ENCODE measurements around the gene CD40LG.
A peak's percentile ranks its signal among the peaks of the same experiment; 100 is the strongest.

The CD40LG gene

GRCh38 chrX:136650811-136651210 is 2.9 kb downstream of the CD40LG start:
- DNase-seq (ENCODE audit: low spot score) = no peak

GRCh38 chrX:136652822-136653723 is 5.1 kb downstream of the CD40LG start:
- no peak for DNase-seq (ENCODE audit: low spot score)

GRCh38 chrX:136656361-136656964 is 8.5 kb downstream of the CD40LG start:
- DNase-seq (ENCODE audit: low spot score) = no peak

GRCh38 chrX:136658151-136658550 is 10.2 kb downstream of the CD40LG start:
- no peak for DNase-seq (ENCODE audit: low spot score)

- no peak for DNase-seq (ENCODE audit: low spot score)
These were observed 11.2 kb downstream of the CD40LG start for GRCh38 chrX:136659174-136659573.

GRCh38 chrX:136660896-136661295 is 12.9 kb downstream of the CD40LG start:
- no peak for DNase-seq (ENCODE audit: low spot score)

GRCh38 chrX:136662104-136662503 is 14.1 kb downstream of the CD40LG start:
- no peak for DNase-seq (ENCODE audit: low spot score)

GRCh38 chrX:136662976-136663375 is 15.0 kb downstream of the CD40LG start:
- no peak for DNase-seq (ENCODE audit: low spot score)

GRCh38 chrX:136665258-136665900 is 17.4 kb downstream of the CD40LG start:
- no peak for DNase-seq (ENCODE audit: low spot score)

- no peak for DNase-seq (ENCODE audit: low spot score)
These were observed 18.1 kb downstream of the CD40LG start for GRCh38 chrX:136666088-136666487.

GRCh38 chrX:136667446-136668168 is 19.6 kb downstream of the CD40LG start:
- DNase-seq (ENCODE audit: low spot score) = no peak

GRCh38 chrX:136671006-136671610 is 23.1 kb downstream of the CD40LG start:
- no peak for DNase-seq (ENCODE audit: low spot score)

GRCh38 chrX:136674270-136674985 is 26.5 kb downstream of the CD40LG start:
- DNase-seq (ENCODE audit: low spot score) = no peak

- no peak for DNase-seq (ENCODE audit: low spot score)
These were observed 31.6 kb downstream of the CD40LG start for GRCh38 chrX:136679531-136679930.

- DNase-seq (ENCODE audit: low spot score) = no peak
These were observed 36.2 kb downstream of the CD40LG start for GRCh38 chrX:136684120-136684519.

GRCh38 chrX:136687457-136687856 is 39.5 kb downstream of the CD40LG start:
- no peak for DNase-seq (ENCODE audit: low spot score)

GRCh38 chrX:136689436-136689835 is 41.5 kb downstream of the CD40LG start:
- DNase-seq (ENCODE audit: low spot score) = peak; percentile 20

GRCh38 chrX:136691028-136691809 is 43.3 kb downstream of the CD40LG start:
- no peak for DNase-seq (ENCODE audit: low spot score)

GRCh38 chrX:136692271-136692670 is 44.3 kb downstream of the CD40LG start:
- DNase-seq (ENCODE audit: low spot score) = no peak

- DNase-seq (ENCODE audit: low spot score) = peak; percentile 28
These were observed 46.6 kb downstream of the CD40LG start for GRCh38 chrX:136694431-136695087.

All from iPS-NIHi11 (cell line).